Measurements from ENCODE around the gene SLC25A27.

DNA sequence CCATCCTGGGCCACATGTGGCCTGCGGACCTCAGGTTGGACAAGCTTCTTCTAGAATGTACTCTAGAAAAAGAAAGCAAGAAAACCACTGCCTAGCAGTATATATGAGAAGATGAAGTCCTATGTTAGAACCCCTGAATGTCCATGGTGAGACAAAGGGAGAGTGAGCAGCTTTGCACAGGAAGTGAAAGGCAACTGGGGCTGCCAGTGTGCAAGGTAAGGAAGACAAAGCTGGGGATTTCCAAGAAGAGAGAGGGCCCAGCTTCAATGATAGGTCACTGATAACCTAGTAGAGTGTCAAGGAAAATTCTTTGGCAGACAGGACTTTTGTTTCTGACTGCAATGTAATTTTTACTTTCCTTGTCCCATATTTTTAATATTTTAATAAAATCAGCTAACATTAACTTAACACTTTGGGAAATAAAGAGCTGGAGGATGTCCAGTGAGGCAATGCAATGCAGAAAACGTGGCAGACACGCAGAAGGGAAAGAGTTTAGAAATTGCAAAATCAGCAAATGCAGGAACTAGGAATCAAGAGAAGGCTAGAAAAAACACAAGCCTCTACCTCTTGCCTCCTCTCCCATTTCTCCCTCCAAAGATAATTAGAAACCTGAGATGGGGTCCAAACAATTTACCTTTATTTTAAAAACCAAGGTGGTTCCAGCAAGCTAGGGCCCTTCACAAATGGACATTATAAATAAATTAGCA lies 47.5 kb upstream of the SLC25A27 start:
- TF ChIP-seq, protein P1, sequence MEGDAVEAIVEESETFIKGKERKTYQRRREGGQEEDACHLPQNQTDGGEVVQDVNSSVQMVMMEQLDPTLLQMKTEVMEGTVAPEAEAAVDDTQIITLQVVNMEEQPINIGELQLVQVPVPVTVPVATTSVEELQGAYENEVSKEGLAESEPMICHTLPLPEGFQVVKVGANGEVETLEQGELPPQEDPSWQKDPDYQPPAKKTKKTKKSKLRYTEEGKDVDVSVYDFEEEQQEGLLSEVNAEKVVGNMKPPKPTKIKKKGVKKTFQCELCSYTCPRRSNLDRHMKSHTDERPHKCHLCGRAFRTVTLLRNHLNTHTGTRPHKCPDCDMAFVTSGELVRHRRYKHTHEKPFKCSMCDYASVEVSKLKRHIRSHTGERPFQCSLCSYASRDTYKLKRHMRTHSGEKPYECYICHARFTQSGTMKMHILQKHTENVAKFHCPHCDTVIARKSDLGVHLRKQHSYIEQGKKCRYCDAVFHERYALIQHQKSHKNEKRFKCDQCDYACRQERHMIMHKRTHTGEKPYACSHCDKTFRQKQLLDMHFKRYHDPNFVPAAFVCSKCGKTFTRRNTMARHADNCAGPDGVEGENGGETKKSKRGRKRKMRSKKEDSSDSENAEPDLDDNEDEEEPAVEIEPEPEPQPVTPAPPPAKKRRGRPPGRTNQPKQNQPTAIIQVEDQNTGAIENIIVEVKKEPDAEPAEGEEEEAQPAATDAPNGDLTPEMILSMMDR (IDR thresholded peaks at IDR 0.05) = no peak
- no peak for TF ChIP-seq EZH2 (IDR thresholded peaks at IDR 0.05; ENCODE audit: borderline replicate concordance, insufficient read depth, low read depth, low read length, poor library complexity, severe bottlenecking)
